T-helper 2 cell treated with Interferon-gamma antibody and Interleukin-4, amounts not matched to agents 5 μg/mL and 100 μg/mL, for 36 hours (primary cell): Measurements from ENCODE around the gene PLK3.
A peak's percentile ranks its signal among the peaks of the same experiment; 100 is the strongest.
"Not testable (repeated sequence)": the region's sequence is repeated elsewhere in the genome, so short reads cannot be mapped to it uniquely, and the experiment has no call there.

Source experiments
- DNase-seq: peaks from one replicate; pipeline ENCODE4 v3.0.0; 2021; ENCODE audit warnings: low spot score
- H3K27ac Mint-ChIP-seq: one replicate; pipeline ENCODE4 v1.8.0; 2021; ENCODE audit warnings: mild to moderate bottlenecking, mixed read lengths
- H3K27me3 Mint-ChIP-seq: one replicate; pipeline ENCODE4 v1.8.0; 2021; ENCODE audit warnings: low read depth, mixed read lengths
- H3K36me3 Mint-ChIP-seq: one replicate; pipeline ENCODE4 v1.8.0; 2021; ENCODE audit warnings: low read depth, mixed read lengths
- H3K4me1 Mint-ChIP-seq: one replicate; pipeline ENCODE4 v1.8.0; 2021; ENCODE audit warnings: low read depth, mixed read lengths
- H3K4me3 Mint-ChIP-seq: one replicate; pipeline ENCODE4 v1.8.0; 2022; ENCODE audit warnings: mild to moderate bottlenecking, moderate library complexity, mixed read lengths
- H3K9me3 Mint-ChIP-seq: one replicate; pipeline ENCODE4 v1.8.0; 2021; ENCODE audit warnings: mixed read lengths

PLK3 gene

GRCh38 chr1:44783697-44784093 lies 16.5 kb upstream of the PLK3 start:
- Mint-ChIP-seq H3K27ac (peak overlapping the region; percentile 49), H3K36me3 (peaks cover 37% of the 10 kb centered on the region), H3K27me3 (no peaks in the 10 kb centered on the region), H3K4me1 (peaks cover 31% of the 10 kb centered on the region), H3K9me3 (no peaks in the 10 kb centered on the region), H3K4me3 (peak overlapping the region; percentile 53)
- no peak for DNase-seq

- DNase-seq: no peak
- Mint-ChIP-seq H3K27me3 (no peaks in the 10 kb centered on the region), H3K4me3 (peak overlapping the region; percentile 67), H3K4me1 (peaks cover 29% of the 10 kb centered on the region), H3K9me3 (no peaks in the 10 kb centered on the region), H3K36me3 (peaks cover 32% of the 10 kb centered on the region), H3K27ac (peak overlapping the region; percentile 60)
Observed at GRCh38 chr1:44784094-44785028, 15.8 kb upstream of the PLK3 start.

- H3K4me1 Mint-ChIP-seq: peaks cover 29% of the 10 kb centered on the region
- H3K4me3 Mint-ChIP-seq: peak overlapping the region; percentile 67
- no peaks in the 10 kb centered on the region for H3K9me3 Mint-ChIP-seq
- no peaks in the 10 kb centered on the region for H3K27me3 Mint-ChIP-seq
- peak overlapping the region; percentile 60 for H3K27ac Mint-ChIP-seq
- DNase-seq: no peak
- peaks cover 27% of the 10 kb centered on the region for H3K36me3 Mint-ChIP-seq
Observed at GRCh38 chr1:44785029-44785380, 15.2 kb upstream of the PLK3 start.

GRCh38 chr1:44785501-44786137 lies 14.6 kb upstream of the PLK3 start:
- Mint-ChIP-seq H3K4me3 (peak overlapping the region; percentile 67), H3K27ac (peak overlapping the region; percentile 60), H3K9me3 (no peaks in the 10 kb centered on the region), H3K27me3 (no peaks in the 10 kb centered on the region), H3K4me1 (peaks cover 26% of the 10 kb centered on the region), H3K36me3 (peaks cover 21% of the 10 kb centered on the region)
- DNase-seq: no peak

GRCh38 chr1:44786138-44786840 lies 13.9 kb upstream of the PLK3 start:
- Mint-ChIP-seq H3K36me3 (peaks cover 14% of the 10 kb centered on the region), H3K27me3 (no peaks in the 10 kb centered on the region), H3K27ac (peak overlapping the region; percentile 60), H3K9me3 (no peaks in the 10 kb centered on the region), H3K4me1 (peaks cover 24% of the 10 kb centered on the region), H3K4me3 (peak overlapping the region; percentile 67)
- peak; percentile 69 for DNase-seq

- Mint-ChIP-seq H3K4me1 (peaks cover 24% of the 10 kb centered on the region), H3K4me3 (peak overlapping the region; percentile 67), H3K27ac (no peak overlapping the region), H3K36me3 (peaks cover 9% of the 10 kb centered on the region), H3K27me3 (no peaks in the 10 kb centered on the region), H3K9me3 (no peaks in the 10 kb centered on the region)
- no peak for DNase-seq
Observed at GRCh38 chr1:44786841-44787426, 13.2 kb upstream of the PLK3 start.

- no peaks in the 10 kb centered on the region for H3K9me3 Mint-ChIP-seq
- H3K4me3 Mint-ChIP-seq: no peak overlapping the region
- H3K36me3 Mint-ChIP-seq: peaks cover 7% of the 10 kb centered on the region
- H3K27me3 Mint-ChIP-seq: no peaks in the 10 kb centered on the region
- no peak for DNase-seq
- peaks cover 24% of the 10 kb centered on the region for H3K4me1 Mint-ChIP-seq
- H3K27ac Mint-ChIP-seq: no peak overlapping the region
Observed at GRCh38 chr1:44787506-44787905, 12.7 kb upstream of the PLK3 start.

- peaks cover 22% of the 10 kb centered on the region for H3K4me1 Mint-ChIP-seq
- H3K4me3 Mint-ChIP-seq: no peak within 1 kb of the TSS
- H3K27me3 Mint-ChIP-seq: no peaks in the 10 kb centered on the region
- no peaks in the 10 kb centered on the region for H3K9me3 Mint-ChIP-seq
- DNase-seq: no peak
- H3K36me3 Mint-ChIP-seq: peaks cover 2% of the 10 kb centered on the region
- no peak within 1 kb of the TSS for H3K27ac Mint-ChIP-seq
Observed at GRCh38 chr1:44788120-44788860, 11.9 kb upstream of the PLK3 start, which contains the start of gene BEST4. TSS of gene BEST4 (minus strand) at chr1:44788170. CDS start at chr1:44787705, 465 bp downstream.

GRCh38 chr1:44790968-44791801 lies 9.0 kb upstream of the PLK3 start:
- H3K4me3 Mint-ChIP-seq: no peak overlapping the region
- DNase-seq: no peak

GRCh38 chr1:44792736-44793502 lies 7.3 kb upstream of the PLK3 start:
- peaks cover 2% of the 10 kb centered on the region for H3K4me1 Mint-ChIP-seq
- H3K9me3 Mint-ChIP-seq: no peaks in the 10 kb centered on the region
- no peaks in the 10 kb centered on the region for H3K27me3 Mint-ChIP-seq
- no peaks in the 10 kb centered on the region for H3K36me3 Mint-ChIP-seq
- H3K4me3 Mint-ChIP-seq: no peak overlapping the region
- no peak overlapping the region for H3K27ac Mint-ChIP-seq
- no peak for DNase-seq

More at GRCh38 chr1:44790968-44791801, 9.0 kb upstream of the PLK3 start:
- Mint-ChIP-seq H3K27ac (no peak overlapping the region), H3K27me3 (no peaks in the 10 kb centered on the region), H3K4me1 (peaks cover 5% of the 10 kb centered on the region), H3K36me3 (no peaks in the 10 kb centered on the region), H3K9me3 (no peaks in the 10 kb centered on the region)

GRCh38 chr1:44797886-44798285 lies 2.3 kb upstream of the PLK3 start:
- H3K4me3 Mint-ChIP-seq, H3K9me3 Mint-ChIP-seq, H3K27me3 Mint-ChIP-seq, DNase-seq: not testable (repeated sequence)
- H3K4me1 Mint-ChIP-seq: peaks cover 23% of the 10 kb centered on the region
- H3K27ac Mint-ChIP-seq: peak overlapping the region; percentile 36
- H3K36me3 Mint-ChIP-seq: peaks cover 16% of the 10 kb centered on the region
